AG20443 (cell line): ENCODE results near the gene IFI27L1.

Experiments
- DNase-seq: peaks from one replicate; pipeline ENCODE4 v3.0.0; 2012; ENCODE audit warnings: low spot score, mixed read lengths

Gene IFI27L1, protein sequence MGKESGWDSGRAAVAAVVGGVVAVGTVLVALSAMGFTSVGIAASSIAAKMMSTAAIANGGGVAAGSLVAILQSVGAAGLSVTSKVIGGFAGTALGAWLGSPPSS

DNA sequence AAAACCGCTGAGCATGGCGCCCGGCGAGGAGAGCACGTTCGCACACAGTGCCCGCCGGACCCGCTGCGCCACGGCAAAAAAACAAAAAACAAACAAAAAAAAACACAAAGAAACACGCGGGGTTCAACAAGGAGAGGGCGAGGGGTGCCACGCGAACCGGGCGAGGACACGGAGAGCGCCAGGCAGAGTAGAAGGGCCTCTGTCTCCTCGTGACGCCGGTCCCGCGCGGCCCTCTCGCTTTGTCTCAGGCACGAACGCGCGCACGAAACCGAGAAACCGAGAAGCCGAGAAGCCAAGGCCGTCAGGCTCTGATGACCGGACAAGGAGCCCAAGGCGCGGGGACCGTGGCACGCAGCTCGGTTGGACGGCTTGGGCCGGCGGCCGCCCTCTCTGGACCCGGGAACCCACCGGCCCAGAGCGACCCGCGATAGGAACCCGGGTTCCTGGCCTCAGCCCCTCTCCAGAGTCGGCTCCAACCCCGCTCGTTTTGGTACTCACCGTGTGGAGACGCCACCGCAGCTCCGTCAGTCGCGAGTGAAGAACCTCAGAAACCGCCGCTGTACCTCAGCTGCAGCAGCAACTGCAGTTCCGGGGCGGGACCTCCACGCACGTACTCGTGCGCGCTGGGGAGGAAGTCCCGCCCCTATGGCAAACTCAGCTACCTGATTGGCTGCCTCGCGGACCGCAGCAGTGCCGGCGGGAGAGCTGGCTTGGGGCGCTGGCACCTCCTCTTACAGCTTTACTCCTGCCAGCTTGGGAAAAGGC, at the start of gene IFI27L1, which contains the start of gene DDX24:
IFI27L1 (plus strand) TSS at position 690 of the 765 bp plus-strand sequence. CDS start 15,628 bp downstream, outside the sequence.
DDX24 (minus strand) TSS at position 582 of the 765 bp plus-strand sequence. CDS start 1,460 bp downstream, outside the sequence.
- peak; percentile 99 for DNase-seq

DNA sequence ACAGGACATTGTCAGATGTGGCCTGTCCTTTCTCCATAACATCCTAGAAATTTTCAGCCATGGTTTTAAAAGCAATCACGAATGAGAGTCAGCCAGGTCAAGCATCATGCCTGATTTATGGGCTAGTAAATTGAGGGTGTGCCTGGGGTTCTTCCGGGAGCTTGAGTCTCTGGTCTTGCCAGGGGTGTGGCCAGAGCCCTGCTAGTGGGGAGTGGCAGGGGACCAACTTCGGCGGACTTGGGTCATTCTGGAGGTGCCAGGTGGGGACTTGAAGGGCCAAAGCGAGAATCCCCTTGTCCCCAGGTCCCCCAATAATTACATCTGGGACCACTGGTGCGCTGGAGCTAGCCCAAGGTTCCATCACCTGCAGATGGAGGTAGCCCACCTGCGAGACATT, 49.2 kb upstream of the IFI27L1 start:
- no peak for DNase-seq

DNA sequence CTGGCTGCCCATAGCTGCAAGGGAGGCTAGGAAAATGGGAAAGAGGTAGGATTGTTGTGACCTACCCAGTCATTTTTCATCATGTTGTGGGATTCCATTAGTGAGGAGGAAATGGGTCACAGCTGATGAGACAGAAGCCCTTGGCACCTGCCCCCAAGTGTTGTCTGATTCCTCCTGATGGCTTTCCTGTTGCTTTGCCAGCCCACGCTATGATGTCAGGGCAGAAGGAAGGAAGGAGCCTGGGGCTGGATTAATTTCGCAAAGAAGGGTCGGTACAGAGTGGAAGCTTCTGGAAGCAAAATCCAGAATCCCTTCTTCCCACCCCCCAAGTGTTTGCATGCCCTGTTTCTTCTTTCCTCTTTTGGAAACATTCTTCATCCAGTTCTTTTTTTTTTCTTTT, 46.2 kb upstream of the IFI27L1 start:
- no peak for DNase-seq

DNA sequence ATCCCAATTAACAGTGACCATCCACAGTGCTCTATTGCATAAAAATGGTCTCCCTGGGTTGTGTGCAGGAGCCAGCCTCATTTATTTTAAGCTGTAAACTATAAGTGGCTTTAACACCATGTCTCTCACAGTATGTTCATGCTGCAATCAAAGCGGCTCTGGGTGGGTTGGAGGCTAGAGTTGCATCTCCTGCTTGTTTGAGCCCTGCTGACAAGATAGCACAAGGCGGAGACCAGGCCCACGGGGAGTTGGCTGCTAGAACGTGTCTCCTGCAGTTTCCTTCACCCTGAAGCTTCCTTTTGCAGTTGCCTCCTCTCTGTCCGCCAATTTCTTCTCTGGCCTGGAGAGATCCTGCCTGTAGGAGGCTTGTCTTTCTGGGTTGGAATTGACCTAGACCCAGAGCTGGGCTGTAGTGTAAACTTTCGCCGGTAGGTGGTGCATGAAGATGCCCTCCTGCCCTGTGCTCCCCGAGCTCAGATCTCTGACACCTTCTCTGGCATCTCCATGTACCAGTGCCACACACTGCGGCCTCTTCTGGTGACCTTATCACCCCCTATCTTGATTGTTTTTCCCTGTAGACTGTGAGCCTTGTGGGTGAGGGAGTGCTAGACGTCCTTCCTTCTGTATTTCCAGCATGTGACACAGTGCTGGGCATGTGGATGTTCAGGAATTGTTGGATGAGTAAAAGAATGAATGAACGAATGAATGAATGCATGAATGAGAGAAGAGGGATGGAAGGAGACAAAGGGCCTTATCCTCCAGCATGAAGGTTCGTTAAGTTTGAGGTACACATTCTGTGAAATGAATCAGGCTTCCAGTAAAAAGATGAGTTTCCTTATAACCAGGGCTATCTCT, 44.6 kb upstream of the IFI27L1 start:
- DNase-seq: peak; percentile 88

DNA sequence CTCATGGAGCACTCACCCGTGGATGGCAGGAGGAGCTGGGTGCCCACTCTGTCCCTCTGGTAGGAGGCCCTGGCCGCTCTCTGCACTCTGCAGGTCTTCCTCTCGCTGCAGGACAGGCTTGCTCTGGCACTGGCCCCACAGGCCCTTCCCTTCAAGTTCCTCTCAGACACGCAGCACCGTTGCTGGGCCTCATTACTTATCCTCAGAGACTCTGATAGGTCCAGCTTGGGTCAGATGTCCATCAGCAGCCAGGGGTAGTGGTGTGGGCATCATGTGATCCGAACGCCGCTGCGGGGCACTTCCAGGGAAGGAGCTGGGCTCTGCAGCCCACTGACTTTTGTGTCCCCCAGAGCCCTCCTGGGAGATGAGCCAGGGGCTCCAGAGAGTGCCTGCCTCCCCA, 43.2 kb upstream of the IFI27L1 start:
- DNase-seq: no peak

DNA sequence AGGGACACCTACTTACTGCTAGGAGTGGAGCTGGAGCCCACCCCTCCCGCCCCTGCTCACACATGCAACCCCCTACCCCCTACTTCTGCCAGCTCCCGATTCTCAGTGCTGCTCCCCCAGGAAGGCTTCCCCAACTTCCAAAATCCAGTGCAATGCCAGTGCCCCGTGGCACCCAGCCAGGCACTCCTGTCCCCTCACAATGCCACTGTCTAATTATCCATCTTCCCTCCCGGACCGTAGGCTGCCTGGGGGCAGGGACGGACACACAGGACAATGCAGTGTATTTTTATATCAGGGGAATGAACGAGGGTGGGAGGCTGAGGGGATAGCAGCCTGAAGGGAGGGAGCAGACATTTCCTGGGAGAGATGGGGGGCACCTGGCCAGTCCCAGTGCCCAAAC, 42.6 kb upstream of the IFI27L1 start:
- DNase-seq: no peak

DNA sequence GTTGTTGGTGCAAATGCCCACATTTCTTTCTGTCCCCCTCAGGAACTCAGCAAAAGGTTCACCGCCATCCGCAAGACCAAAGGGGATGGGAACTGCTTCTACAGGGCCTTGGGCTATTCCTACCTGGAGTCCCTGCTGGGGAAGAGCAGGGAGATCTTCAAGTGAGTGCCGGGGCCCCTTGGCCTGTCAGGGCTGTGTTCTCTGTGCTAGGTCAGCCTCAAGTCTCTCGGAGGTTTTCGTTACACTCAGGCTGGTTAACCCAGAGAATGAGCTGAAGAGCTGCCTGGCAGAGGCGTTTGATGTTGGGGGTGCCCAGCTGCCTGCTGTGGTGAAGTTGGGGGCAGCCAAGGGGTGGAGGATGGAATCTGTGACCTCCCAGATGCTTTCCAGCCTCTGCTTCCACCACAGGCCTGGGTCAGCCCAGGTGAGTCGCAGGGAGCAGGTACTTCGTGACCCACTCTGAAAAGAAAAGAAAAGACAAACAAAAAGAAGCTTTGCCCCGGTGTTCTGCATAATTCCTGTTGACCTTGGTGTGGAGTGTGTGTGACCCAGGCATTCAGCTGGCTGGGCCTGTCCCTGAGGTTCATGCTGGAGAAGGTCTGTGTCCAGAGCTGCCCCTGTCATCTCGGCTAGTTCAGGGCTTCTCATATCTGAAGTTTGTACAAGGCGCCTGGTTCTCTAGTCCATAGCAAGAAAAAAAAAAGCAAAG, 42.0 kb upstream of the IFI27L1 start:
- no peak for DNase-seq

DNA sequence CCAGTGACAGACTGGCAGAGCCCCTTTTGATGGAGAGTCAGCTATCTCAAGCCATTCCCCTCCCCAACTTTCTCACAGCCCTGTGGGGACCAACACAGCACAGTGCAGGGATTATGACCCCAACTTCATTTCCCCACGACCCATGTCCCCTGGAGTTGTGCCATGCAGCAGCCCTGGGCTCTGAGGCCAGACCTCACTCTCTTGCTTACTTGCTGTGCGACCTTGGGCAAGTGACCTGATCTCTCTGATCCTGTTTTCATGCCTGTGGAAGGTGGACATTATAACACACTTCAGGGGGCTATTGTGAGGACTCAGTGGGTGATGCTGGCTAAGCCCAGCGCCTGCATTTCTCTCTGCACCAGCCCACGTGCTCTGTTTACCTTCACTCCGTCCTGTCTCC, 40.9 kb upstream of the IFI27L1 start:
- no peak for DNase-seq

DNA sequence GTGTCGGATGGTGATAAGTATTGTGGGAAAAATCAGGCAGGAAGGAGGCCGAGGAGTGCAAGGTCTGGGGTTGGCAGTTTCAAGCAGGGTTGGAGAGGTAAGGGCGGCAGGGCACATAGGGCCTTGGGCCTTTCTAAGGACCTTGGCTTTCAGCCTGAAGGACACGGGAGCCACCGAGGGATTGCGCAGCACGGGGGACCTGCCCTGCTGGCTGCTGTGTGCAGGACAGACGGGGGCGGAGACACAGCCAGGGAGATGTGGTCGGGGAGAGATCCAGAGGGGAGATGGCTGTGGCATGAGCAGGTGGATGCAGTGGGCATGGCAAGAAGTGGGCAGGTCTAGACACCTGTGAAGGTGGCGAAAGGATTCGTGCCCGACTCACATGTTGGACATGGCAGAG, 40.3 kb upstream of the IFI27L1 start:
- DNase-seq: no peak

DNA sequence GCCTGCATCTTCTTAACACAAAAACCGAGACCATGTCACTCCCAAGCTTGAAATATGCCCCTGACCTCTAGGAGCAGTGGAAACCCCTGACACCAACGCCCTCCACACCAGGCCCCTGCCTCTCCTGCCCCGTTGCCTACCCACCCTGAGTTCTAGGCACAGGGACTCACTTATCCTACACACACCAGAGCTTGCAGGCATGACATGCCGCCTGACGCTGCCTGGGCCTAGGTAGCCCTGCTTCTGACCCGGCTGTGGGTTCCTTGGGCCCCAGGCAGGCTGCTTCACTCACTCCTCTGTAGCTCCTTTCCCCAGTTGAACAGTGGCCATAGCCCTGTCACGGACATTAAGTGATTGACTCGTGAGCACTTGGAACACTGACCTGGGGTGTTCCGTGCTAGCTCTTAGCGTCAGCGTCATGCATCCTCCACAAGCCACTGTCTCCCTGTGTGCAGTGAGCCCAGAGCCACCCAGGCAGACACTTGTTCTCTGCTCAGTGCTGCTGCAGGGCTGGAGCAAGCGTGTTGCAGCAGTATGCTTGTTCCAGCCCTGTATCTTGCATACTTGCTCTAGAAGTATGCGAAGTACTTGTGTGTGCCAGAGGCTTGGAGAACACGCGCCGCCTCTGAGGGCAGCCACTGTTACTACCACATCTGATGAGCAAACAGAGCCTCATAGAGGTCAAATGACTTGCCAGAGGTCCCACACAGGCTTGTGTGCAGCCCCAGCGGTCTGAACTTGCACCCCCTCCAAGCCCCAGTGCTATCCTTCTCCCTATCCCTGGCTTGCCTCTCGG, 39.4 kb upstream of the IFI27L1 start:
- peak; percentile 91 for DNase-seq

DNA sequence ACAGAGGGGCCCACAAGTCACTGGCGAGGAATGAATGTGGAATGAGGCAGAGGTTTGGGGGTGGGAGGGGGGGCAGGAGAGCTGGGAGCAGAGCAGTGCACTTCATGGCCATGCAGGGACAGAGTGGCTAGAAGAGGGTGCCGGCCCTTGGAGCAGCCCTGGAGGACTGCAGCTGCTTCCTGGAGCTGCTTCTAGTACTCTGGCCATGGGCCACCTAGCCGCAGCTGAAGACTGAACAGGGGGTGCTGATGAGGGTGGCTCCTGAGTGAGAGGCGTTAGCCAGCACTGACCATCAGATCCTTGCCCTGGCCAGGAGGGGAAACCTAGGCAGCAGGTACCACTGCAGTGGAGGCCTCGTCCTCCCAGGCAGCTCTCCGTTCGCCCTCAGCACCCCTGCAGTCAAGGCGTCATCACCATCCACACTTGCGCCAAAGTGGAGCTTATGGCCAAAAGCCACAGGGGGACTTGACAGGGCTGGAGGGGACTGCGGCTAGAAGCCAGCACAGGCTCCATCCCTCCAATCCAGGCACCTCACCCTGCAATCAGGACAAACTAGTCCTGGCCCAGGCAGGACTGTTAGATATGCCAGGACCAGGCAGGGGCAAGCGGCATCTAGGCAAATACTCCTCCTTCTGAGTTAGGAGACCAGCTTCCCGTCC, 38.5 kb upstream of the IFI27L1 start:
- DNase-seq: peak; percentile 29

DNA sequence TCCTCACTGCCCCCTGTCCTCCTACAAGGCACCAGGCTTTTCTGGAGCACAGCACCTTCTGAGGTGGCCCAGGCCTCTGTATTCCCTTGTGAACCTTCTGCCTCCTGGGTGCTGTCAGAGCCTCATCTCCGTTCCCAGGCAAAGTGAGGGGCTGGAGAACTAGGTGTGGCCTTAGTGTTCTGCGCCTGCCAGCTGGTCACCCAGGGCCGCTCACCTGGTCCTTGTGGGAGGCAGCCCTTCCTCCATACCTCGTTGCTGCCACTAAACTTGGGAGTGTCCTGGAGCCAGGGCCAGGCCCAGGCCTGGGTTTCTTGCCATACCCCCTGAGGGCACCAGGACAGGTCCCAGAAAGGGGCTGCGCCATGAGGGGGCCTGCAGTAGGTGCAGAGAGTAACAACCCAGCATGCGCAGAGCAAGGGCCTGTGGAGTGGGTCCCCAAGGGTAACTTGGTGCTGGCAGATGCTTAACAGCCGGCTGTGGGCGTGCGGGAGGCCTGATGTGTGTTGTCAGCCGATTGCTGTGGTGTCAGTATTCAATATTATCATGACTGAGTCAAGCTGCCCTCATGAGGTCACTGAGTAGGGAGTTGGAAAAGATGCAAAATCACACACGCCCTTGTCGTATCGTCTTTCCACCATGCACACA, 37.9 kb upstream of the IFI27L1 start:
- DNase-seq: peak; percentile 30

DNA sequence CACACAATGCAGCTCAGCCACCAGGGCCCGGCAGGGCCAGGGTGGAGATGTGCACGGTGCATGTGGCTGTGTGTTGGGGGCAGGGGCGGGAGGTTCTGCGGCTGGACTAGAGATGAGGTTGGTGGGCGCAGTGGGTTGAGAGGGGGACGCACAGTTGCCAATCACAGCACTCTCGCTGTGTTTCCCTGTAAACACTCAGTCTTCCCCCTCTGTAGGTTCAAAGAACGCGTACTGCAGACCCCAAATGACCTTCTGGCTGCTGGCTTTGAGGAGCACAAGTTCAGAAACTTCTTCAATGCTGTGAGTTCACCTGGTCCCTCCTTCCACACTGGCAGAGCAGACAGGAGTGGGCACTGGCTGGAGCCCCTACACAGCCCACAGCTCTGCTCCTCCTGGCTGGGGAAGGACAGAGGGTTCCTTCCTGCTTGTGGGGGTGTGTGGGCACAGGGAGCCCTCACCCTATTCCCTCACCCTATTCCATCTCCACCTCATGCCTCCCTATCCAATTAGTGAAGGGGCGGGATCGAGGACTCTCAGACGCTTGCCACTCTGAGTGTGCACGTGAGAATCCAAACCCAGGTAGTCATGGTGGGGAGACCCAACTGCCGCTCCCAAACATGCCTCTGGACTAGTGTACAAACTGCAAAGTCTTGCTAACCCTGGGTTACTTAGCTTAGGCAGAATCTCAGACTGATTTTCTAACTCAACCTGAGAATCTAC, 37.2 kb upstream of the IFI27L1 start:
- DNase-seq: no peak

DNA sequence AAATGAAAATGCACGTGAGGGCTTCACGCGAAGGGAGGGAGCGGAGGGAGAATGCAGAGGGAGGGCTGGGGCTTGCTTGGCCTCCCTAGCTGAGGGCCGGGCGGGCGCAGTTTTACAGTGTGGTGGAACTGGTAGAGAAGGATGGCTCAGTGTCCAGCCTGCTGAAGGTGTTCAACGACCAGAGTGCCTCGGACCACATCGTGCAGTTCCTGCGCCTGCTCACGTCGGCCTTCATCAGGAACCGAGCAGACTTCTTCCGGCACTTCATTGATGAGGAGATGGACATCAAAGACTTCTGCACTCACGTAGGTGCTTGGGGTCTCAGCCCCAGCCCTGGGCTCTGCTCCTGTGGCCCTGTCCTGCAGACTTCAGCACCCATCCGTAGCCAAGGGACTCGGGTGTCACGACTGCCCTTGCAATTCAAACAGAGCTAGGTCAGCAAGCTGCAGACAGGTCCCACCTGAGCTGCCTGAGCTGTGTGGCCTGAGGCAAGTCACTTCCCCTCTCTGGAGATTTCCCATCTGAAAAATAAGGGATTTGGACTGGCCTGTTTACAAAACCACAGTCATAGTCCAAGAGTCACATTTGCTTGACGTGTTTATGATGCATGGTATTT, 36.5 kb upstream of the IFI27L1 start:
- DNase-seq: no peak

DNA sequence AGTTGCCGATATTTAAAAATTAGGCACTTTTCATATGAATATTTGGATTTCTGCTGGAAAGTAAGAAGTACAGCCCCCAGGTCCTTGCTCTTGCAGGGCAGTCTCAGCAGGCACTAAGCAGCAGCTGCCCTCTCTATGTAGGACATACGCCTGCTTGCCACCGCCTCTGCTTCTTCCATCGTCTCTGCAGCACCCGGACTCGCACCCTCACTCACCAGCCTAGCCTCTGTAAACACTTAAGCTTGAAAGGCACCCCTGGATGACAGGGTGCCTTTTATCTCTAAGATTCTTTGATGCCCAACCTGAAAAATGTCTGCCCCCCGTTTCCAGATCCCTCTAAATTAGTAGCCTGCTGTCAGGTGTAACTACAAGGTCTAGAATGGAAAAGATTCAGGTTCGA, 36.0 kb upstream of the IFI27L1 start:
- no peak for DNase-seq

DNA sequence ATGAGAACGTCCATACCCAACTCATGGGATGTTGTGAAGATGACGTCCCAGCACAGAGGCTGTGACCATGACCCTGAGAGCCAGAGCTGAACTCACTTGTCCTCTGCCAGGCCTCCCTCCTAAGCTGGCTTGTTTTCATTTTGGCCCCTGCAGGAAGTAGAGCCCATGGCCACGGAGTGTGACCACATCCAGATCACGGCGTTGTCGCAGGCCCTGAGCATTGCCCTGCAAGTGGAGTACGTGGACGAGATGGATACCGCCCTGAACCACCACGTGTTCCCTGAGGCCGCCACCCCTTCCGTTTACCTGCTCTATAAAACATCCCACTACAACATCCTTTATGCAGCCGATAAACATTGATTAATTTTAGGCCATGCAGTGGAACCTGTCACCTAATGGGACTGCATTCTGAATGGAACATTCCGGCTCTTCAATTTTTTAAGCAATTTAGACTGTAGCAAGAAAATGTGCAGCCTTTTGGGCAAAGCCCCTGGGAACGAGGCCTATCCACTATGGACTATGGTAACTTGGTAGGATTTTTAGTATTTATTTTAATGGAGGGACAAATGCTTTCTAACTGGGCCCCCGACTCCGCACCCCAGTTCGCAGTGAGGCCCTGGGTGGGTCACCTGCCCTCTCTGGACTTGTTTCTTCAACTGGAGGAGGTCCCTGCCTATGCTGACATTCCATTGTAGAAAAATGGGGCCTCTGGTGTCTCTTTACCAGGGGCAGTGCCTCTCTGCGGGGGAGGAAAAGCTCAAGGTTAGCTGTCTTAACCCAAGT, 35.4 kb upstream of the IFI27L1 start:
- no peak for DNase-seq

DNA sequence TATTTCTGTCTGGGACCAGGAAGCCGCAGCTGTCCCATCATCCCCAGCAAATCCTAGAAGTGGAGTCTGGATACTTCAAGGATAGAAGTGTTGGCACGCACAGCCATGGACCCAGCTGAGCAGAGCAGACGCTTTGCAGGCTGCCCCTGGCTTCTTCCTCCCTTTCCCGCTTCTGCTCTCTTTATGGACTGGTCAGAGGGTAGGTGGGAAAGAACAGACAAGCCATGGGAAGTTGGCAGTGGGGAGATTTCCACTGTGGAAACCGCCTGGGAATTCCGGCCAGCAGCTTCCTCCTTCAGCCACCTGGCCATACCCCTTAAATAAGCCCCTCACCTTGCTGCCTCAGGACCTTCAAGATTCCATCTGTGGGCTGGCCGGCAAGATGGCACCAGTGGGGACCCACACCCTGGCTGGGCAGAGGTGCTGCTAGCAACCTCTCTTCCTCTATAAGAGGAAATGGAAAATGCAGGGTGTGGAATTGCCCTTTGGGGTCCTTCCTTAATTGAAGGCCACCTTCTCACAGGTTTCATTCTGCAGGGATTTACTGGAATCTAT, 34.3 kb upstream of the IFI27L1 start:
- DNase-seq: no peak

DNA sequence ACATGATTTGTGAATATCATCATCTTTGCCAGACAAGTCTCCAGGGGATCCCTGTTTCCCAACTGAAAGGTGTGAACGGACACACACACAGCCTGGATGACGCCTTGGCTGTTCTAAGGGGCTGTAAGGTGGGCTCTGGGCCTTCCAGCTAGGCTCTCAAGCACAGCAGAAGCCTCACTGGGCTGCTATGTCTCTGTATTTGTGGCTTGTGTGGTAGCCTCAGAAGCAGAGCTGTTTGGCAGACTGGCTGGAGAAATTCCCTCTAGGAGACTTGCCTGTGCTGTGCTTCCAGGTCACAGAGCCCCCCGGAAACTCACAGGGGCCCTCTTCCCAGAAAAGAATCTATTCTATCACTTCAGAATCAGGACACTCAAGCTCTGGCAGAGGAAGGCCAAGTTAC, 33.5 kb upstream of the IFI27L1 start:
- DNase-seq: no peak
